WI38 (cell line): ENCODE measurements around the gene FOXL3.

Experiments used
- H3K4me3 ChIP-seq: 2 replicates; pipeline ENCODE4 v1.5.1; 2011; ENCODE audit warnings: low read depth, mild to moderate bottlenecking, control low read depth, low read length
- CTCF ChIP-seq: IDR thresholded peaks from 2 replicates; pipeline ENCODE4 v1.5.1; 2012; ENCODE audit warnings: low read depth, mild to moderate bottlenecking, control low read depth, low read length

Gene FOXL3

DNA sequence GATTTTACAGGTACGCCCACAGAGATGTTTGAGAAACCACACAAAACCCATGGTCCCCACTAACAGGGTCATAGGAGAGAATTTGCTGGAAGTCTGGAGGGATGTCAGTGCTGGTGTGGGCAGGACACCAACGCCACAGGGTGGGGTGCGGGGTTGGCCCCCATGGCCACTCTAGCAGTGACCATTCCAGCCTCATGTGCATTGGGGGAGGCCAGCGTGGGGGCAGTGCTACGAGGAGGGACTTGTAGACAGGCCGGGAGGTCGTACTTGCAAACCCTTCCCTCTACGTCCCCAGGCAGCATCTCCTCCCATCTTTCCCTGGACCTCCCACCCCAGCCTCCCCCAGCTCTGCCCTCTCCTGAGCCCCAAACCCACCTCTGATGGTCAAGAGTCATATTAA lies 34.0 kb downstream of the FOXL3 start:
- TF ChIP-seq CTCF, result no peak

DNA sequence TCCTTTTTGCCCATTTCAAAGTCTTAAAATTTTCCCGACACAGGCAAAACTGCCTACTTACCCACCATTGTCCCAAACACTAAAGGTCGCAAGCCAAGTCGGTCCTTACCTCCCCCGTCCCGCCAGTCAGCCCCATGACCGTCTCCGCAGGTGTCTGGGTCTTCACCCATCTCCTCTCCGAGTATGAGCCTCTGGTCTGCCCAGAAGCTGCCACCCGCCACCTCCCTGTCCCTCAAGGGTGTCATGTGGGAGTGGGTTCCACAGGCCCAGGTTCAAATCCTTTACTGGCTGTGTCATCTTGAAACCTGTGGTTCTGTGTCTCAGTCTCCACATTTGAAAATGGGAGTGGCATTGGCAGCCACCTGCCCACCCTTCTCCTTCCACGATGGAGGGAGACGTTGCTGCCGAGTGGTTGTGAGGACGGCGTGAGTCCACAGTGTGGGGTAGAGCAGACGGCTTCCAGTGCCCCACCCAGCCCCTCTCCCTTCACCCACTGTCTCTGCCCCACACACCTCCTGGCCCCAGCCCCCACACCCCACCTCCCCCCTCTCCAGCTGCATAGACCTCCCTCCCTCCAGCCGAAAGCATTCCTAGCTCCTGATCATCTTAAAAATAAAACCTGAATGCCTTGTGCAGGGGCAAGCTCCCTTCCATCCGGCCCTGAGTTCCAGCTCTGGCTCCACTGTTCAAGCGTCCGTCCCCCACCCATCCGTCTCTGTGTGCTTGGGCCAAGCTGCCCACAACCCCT lies 35.3 kb downstream of the FOXL3 start:
- no peak for TF ChIP-seq CTCF
- H3K4me3 ChIP-seq, result no peak overlapping the region

More for the DNA sequence above, 34.0 kb downstream of the FOXL3 start:
- H3K4me3 ChIP-seq, result no peak overlapping the region

- H3K4me3 ChIP-seq, result no peak overlapping the region
- TF ChIP-seq CTCF, result no peak
These were observed 35.8 kb downstream of the FOXL3 start for GRCh38 chr7:325811-326210.

- no peak for TF ChIP-seq CTCF
- H3K4me3 ChIP-seq, result no peak overlapping the region
These were observed 36.3 kb downstream of the FOXL3 start for GRCh38 chr7:326273-326672.

DNA sequence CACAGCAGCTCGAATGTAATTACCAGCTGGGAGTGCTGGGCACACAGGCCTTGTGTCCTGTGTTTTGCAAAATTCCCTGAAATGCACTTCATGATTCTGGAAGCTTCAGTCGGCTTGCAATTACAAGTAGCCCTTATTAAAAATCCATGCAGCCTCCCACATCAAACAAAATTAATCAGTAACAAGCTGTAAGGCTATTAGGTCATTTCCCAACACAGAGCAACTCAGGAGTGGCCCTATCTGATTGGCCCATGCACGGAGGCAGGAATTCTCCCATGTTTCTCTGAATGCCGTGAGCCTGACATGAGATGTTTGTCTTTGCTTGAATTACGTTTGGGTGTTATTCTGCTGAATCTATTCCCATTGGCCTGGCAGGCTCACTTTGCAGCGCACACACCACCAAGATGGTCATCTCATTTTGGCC lies 36.9 kb downstream of the FOXL3 start:
- no peak for TF ChIP-seq CTCF
- no peak overlapping the region for H3K4me3 ChIP-seq

DNA sequence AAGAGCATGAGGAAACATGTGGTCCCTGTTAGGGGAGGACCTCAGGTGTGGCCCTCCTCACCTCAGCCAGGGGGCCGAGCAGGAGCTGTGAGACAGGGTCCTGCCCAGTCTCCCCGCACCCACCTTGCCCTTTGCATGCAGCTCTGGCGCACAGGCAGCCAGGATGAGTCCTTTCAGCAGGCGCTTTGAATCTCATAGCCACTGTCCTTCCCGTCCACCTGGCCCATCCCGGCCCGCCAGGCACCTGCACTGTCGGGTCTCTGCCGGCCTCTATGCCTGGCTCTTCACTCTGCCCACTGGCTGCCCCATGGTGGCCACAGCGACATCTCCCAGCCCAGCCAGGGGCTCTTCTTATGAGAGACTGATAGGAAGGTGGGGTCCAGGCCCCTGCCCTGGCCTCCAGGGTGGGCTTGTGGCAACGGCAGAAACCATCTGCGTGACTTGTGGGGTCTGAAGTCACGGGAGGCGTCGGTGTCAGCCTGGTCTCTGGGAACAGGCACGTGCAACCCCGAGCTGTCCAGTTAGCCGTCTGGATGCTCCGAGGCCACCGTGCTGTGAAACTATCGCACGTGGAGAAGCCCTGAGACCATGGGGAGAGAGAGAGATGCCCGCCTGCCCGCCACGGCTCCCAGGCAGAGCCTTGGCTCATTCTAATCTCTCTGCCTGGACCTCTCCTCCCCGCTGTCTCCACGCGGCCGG lies 37.4 kb downstream of the FOXL3 start:
- TF ChIP-seq CTCF, result no peak
- H3K4me3 ChIP-seq, result no peak overlapping the region

DNA sequence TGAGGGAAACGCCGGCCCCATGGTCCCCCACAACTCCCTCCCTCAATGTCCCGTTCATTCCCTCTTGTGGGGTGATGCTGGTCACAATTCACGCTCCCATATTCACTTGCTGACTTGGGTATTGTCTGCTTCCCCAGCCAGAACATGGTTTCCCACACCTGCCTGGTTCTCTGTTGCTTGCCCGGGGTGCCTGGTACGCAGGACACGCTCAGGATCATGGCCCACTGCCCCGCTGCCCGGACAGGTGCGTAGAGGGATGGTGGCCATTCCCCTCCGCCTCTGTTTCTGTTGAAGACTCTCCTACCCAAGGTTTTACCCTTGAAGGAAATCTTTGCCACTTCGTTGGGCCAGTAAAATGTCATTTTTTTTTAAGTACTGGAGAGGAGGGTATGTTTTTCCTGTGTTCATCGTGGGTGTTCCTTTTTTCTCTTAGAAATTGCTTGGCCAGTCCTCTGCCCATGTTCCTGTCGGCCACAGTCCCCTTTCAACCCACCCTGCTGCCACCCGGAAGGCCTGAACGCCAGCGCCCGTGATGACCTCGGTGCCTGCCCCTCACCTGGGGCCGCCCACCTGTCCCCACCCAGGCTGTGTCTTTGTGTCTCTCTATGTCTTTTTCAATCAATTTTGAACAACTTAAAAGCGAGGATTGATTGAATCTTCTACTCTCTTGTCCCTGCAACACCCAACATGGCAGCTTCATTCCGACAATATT lies 38.2 kb downstream of the FOXL3 start:
- no peak overlapping the region for H3K4me3 ChIP-seq
- TF ChIP-seq CTCF, result no peak
